Measurements from ENCODE around the gene EDA. TPM values are rescaled to one million over a fixed set of nuclear protein-coding genes. Genes with fewer than 3 reads are reported as not detected.

Gene EDA
- total and polyA plus RNA-seq, 2 donors (not counting 1 experiment from before 2014, with no cell fraction given), result 0.04 to 1.2 TPM

- Histone ChIP-seq H3K4me2 (replicated peaks; ENCODE audit: low read depth, low read length, poor library complexity, severe bottlenecking) (no peak overlapping the region), H3K27ac (ENCODE audit: low read length in 2 of 2) (no peak overlapping the region), H3K4me3 (ENCODE audit: control extremely low read depth in 1 of 5, extremely low read depth in 1 of 5, insufficient read depth in 1 of 5, low read depth in 2 of 5, low read length in 4 of 5) (no peak overlapping the region), H2AFZ (ENCODE audit: insufficient read depth, low read depth, low read length, poor library complexity, severe bottlenecking) (no peak overlapping the region), H3K9me3 (ENCODE audit: control extremely low read depth in 1 of 3, control insufficient read depth in 2 of 3, insufficient read depth in 1 of 3, low read length in 2 of 3) (no peaks in the 10 kb centered on the region), H3K9ac (ENCODE audit: low read length) (no peak overlapping the region), H3K4me1 (ENCODE audit: control insufficient read depth in 2 of 2, insufficient read depth in 2 of 2, low read length in 2 of 2) (no peaks in the 10 kb centered on the region), H3K27me3 (replicated peaks in 1 of 4; ENCODE audit: control extremely low read depth in 1 of 4, control insufficient read depth in 3 of 4, insufficient read depth in 4 of 4, low read length in 3 of 4) (no peaks in the 10 kb centered on the region), H3K36me3 (replicated peaks in 1 of 2; ENCODE audit: control extremely low read depth in 1 of 2, control insufficient read depth in 1 of 2, extremely low read depth in 1 of 2, insufficient read depth in 2 of 2, low read length in 1 of 2) (no peaks in the 10 kb centered on the region), H3K79me2 (ENCODE audit: control insufficient read depth, insufficient read depth, low read length) (no peaks in the 10 kb centered on the region), H4K20me1 (ENCODE audit: control insufficient read depth, insufficient read depth, low read length, poor library complexity, severe bottlenecking) (no peaks in the 10 kb centered on the region)
- intact Hi-C loops (cut with micrococcal nuclease), result loop anchor here (5.0 kb wide), 1 partner anchor 495 kb away; no protein-coding TSS in a partner anchor
- no peaks in the 10 kb centered on the region for H3K4me1 Mint-ChIP-seq
- 100% methylated on average over 1 of the region's 2 CpGs for WGBS (ENCODE audit: insufficient coverage)
- no peak overlapping the region for H3K27ac Mint-ChIP-seq
- POLR2A ChIA-PET, result no interaction called here
- ATAC-seq (ENCODE audit: low read depth) (no peak), DNase-seq (no peak)
- TF ChIP-seq CTCF (IDR thresholded peaks at IDR 0.05) (no peak), EZH2 (IDR thresholded peaks at IDR 0.05; ENCODE audit: borderline replicate concordance, insufficient read depth, low read depth, low read length, poor library complexity, severe bottlenecking) (no peak)
- CTCF ChIA-PET, result interaction anchor here (0.8 kb wide), 1 partner anchor 9 kb away, joined by 3 read pairs; no protein-coding TSS in a partner anchor
- peaks cover 3% of the 10 kb centered on the region for H3K27me3 Mint-ChIP-seq
- H3K9me3 Mint-ChIP-seq (ENCODE audit: insufficient read depth), result no peaks in the 10 kb centered on the region
- no peak overlapping the region for H3K4me3 Mint-ChIP-seq
These were observed 416.9 kb downstream of the EDA start for GRCh38 chrX:70032792-70033191.

DNA sequence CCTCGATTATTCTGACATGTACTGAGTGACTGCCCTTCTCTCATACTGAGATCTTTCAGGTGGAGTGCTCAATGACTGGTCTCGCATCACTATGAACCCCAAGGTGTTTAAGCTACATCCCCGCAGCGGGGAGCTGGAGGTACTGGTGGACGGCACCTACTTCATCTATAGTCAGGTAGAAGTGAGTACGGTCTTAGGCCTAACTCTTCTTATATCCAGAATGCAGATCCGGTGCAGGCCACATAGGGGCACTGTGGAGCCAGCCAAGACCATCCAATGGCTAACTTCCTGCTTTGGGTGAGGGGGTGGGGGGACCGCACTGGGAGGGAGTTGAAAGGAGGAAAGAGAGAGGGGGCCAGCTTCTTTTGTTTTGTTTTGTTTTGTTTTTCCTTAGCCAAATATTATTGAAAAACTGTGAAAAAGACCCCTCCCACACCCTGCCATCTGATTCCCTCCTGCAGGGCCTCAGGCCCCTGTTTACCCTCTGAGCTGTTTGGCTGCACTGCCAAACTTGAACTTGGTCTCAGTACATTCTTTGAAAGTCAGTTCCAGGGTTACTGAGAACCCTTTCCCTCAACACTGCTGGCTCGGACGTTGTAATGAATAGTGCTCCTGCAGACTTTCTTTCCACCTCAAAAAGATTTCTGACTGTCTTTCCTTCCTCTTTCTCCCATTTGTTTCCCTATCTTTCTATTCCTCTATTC is 417.6 kb downstream of the EDA start:
- DNase-seq, result peak; percentile 2
- ChIA-PET CTCF (interaction anchor here (0.8 kb wide), 1 partner anchor 9 kb away, joined by 3 read pairs; no protein-coding TSS in a partner anchor), POLR2A (no interaction called here)
- Histone ChIP-seq H3K9me3 (ENCODE audit: control extremely low read depth in 1 of 3, control insufficient read depth in 2 of 3, insufficient read depth in 1 of 3, low read length in 2 of 3) (no peaks in the 10 kb centered on the region), H3K4me3 (ENCODE audit: control extremely low read depth in 1 of 5, extremely low read depth in 1 of 5, insufficient read depth in 1 of 5, low read depth in 2 of 5, low read length in 4 of 5) (no peak overlapping the region), H3K9ac (ENCODE audit: low read length) (no peak overlapping the region), H3K27ac (ENCODE audit: low read length in 2 of 2) (no peak overlapping the region), H3K79me2 (ENCODE audit: control insufficient read depth, insufficient read depth, low read length) (no peaks in the 10 kb centered on the region), H3K4me1 (ENCODE audit: control insufficient read depth in 2 of 2, insufficient read depth in 2 of 2, low read length in 2 of 2) (no peaks in the 10 kb centered on the region), H3K27me3 (replicated peaks in 1 of 4; ENCODE audit: control extremely low read depth in 1 of 4, control insufficient read depth in 3 of 4, insufficient read depth in 4 of 4, low read length in 3 of 4) (no peaks in the 10 kb centered on the region), H3K36me3 (replicated peaks in 1 of 2; ENCODE audit: control extremely low read depth in 1 of 2, control insufficient read depth in 1 of 2, extremely low read depth in 1 of 2, insufficient read depth in 2 of 2, low read length in 1 of 2) (no peaks in the 10 kb centered on the region), H4K20me1 (ENCODE audit: control insufficient read depth, insufficient read depth, low read length, poor library complexity, severe bottlenecking) (no peaks in the 10 kb centered on the region), H3K4me2 (replicated peaks; ENCODE audit: low read depth, low read length, poor library complexity, severe bottlenecking) (no peak overlapping the region), H2AFZ (ENCODE audit: insufficient read depth, low read depth, low read length, poor library complexity, severe bottlenecking) (no peak overlapping the region)
- ATAC-seq (ENCODE audit: low read depth), result no peak
- Mint-ChIP-seq H3K9me3 (ENCODE audit: insufficient read depth) (no peaks in the 10 kb centered on the region), H3K27ac (no peak overlapping the region), H3K4me3 (no peak overlapping the region), H3K4me1 (no peaks in the 10 kb centered on the region), H3K27me3 (peaks cover 3% of the 10 kb centered on the region)
- TF ChIP-seq EZH2 (IDR thresholded peaks at IDR 0.05; ENCODE audit: borderline replicate concordance, insufficient read depth, low read depth, low read length, poor library complexity, severe bottlenecking), result no peak
- 81% methylated on average over 2 of the region's 10 CpGs for WGBS (ENCODE audit: insufficient coverage)
- intact Hi-C loops (cut with micrococcal nuclease), result loop anchor here (5.0 kb wide), 1 partner anchor 496 kb away; no protein-coding TSS in a partner anchor
